ENCODE measurements around the gene ATRNL1. TPM values are rescaled to one million over a fixed set of nuclear protein-coding genes. Genes with fewer than 3 reads are reported as not detected.

The ATRNL1 gene
- total RNA-seq, 1 experiment from 2014 or later = not detected

- ChIA-PET POLR2A (ENCODE audit: unreplicated experiment) (no interaction called here), CTCF (no interaction called here)
- H3K9me3 ChIP-seq (ENCODE audit: low read length) = no peaks in the 10 kb centered on the region
- ATAC-seq = no peak
- no peaks in the 10 kb centered on the region for H3K79me2 ChIP-seq (ENCODE audit: low read length)
- no peak overlapping the region for H3K27ac ChIP-seq (ENCODE audit: low read length)
- H3K27me3 ChIP-seq (ENCODE audit: low read length) = 0 out of 2 replicates have a peak, but pooled peaks cover 7% of the 10 kb centered on the region
- no peaks in the 10 kb centered on the region for H3K9me2 ChIP-seq (replicated peaks; ENCODE audit: low read length)
- TF ChIP-seq, protein P1, sequence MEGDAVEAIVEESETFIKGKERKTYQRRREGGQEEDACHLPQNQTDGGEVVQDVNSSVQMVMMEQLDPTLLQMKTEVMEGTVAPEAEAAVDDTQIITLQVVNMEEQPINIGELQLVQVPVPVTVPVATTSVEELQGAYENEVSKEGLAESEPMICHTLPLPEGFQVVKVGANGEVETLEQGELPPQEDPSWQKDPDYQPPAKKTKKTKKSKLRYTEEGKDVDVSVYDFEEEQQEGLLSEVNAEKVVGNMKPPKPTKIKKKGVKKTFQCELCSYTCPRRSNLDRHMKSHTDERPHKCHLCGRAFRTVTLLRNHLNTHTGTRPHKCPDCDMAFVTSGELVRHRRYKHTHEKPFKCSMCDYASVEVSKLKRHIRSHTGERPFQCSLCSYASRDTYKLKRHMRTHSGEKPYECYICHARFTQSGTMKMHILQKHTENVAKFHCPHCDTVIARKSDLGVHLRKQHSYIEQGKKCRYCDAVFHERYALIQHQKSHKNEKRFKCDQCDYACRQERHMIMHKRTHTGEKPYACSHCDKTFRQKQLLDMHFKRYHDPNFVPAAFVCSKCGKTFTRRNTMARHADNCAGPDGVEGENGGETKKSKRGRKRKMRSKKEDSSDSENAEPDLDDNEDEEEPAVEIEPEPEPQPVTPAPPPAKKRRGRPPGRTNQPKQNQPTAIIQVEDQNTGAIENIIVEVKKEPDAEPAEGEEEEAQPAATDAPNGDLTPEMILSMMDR (conservative IDR thresholded peaks at IDR 0.05; ENCODE audit: low read depth, low read length) = no peak
- TF ChIP-seq EZH2 (IDR thresholded peaks at IDR 0.05; ENCODE audit: low read length, unreplicated experiment) = no peak
- no peaks in the 10 kb centered on the region for H3K36me3 ChIP-seq (ENCODE audit: low read depth, low read length)
- no peaks in the 10 kb centered on the region for H3K4me1 ChIP-seq (ENCODE audit: insufficient read depth, low read length)
- no TSS peak for BruUV-seq (replicated peaks)
- intact Hi-C loops (cut with micrococcal nuclease) = no loop called here
- no peak overlapping the region for H3K9ac ChIP-seq (ENCODE audit: low read length)
- H4K20me1 ChIP-seq (ENCODE audit: low read length) = no peaks in the 10 kb centered on the region
- no peak overlapping the region for H3K4me2 ChIP-seq (ENCODE audit: low read length)
- H3K4me3 ChIP-seq (ENCODE audit: low read length) = no peak overlapping the region
- H3F3A ChIP-seq (ENCODE audit: low read length, unreplicated experiment) = no peaks in the 10 kb centered on the region
- DNase-seq = no peak
- H2AFZ ChIP-seq (ENCODE audit: low read length) = no peak overlapping the region
These were observed 790.2 kb downstream of the ATRNL1 start for GRCh38 chr10:115883372-115883771.

DNA sequence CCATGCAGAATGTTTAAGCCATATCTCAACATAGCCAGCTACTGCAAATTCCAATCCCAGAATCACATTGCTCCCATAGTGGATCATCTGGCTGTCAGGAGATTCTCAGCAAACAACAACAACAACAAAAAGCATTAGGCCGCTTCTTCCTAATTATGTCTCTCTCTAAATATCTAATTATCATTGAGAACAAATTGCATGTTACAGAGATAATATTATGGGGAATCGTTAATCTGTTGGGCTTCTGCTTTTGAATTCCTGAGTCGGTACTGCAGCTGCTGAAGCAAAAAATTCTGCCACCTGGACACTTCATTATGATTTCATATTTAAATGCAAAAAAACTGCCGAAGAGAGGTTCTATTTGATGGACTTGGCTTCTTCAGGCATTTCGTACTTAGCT is 791.2 kb downstream of the ATRNL1 start:
- no peaks in the 10 kb centered on the region for H3K79me2 ChIP-seq (ENCODE audit: low read length)
- no peaks in the 10 kb centered on the region for H4K20me1 ChIP-seq (ENCODE audit: low read length)
- no peaks in the 10 kb centered on the region for H3K36me3 ChIP-seq (ENCODE audit: low read depth, low read length)
- ATAC-seq (no peak), DNase-seq (no peak)
- ChIA-PET CTCF (no interaction called here), POLR2A (ENCODE audit: unreplicated experiment) (no interaction called here)
- no peaks in the 10 kb centered on the region for H3K4me1 ChIP-seq (ENCODE audit: insufficient read depth, low read length)
- no TSS peak for BruUV-seq (replicated peaks)
- no peak overlapping the region for H3K9ac ChIP-seq (ENCODE audit: low read length)
- no peak overlapping the region for H2AFZ ChIP-seq (ENCODE audit: low read length)
- no peaks in the 10 kb centered on the region for H3F3A ChIP-seq (ENCODE audit: low read length, unreplicated experiment)
- H3K9me2 ChIP-seq (replicated peaks; ENCODE audit: low read length) = no peaks in the 10 kb centered on the region
- intact Hi-C loops (cut with micrococcal nuclease) = no loop called here
- 0 out of 2 replicates have a peak, but pooled peaks cover 7% of the 10 kb centered on the region for H3K27me3 ChIP-seq (ENCODE audit: low read length)
- no peak overlapping the region for H3K27ac ChIP-seq (ENCODE audit: low read length)
- no peak overlapping the region for H3K4me3 ChIP-seq (ENCODE audit: low read length)
- no peak for TF ChIP-seq EZH2 (IDR thresholded peaks at IDR 0.05; ENCODE audit: low read length, unreplicated experiment)
- no peak for TF ChIP-seq EZH2phosphoT487 (IDR thresholded peaks at IDR 0.05; ENCODE audit: borderline replicate concordance, low read length)
- TF ChIP-seq, protein P1 (conservative IDR thresholded peaks at IDR 0.05; ENCODE audit: low read depth, low read length) = no peak
- H3K4me2 ChIP-seq (ENCODE audit: low read length) = no peak overlapping the region
- no peaks in the 10 kb centered on the region for H3K9me3 ChIP-seq (ENCODE audit: low read length)

- no peaks in the 10 kb centered on the region for H3K4me1 ChIP-seq (ENCODE audit: insufficient read depth, low read length)
- H3K4me3 ChIP-seq (ENCODE audit: low read length) = no peak overlapping the region
- ChIA-PET CTCF (no interaction called here), POLR2A (ENCODE audit: unreplicated experiment) (no interaction called here)
- H3K4me2 ChIP-seq (ENCODE audit: low read length) = no peak overlapping the region
- no peaks in the 10 kb centered on the region for H3K36me3 ChIP-seq (ENCODE audit: low read depth, low read length)
- no TSS peak for BruUV-seq (replicated peaks)
- no peaks in the 10 kb centered on the region for H3K9me3 ChIP-seq (ENCODE audit: low read length)
- peaks cover 28% of the 10 kb centered on the region; the same call in 1 of the 2 replicates for H3K27me3 ChIP-seq (ENCODE audit: low read length)
- no peaks in the 10 kb centered on the region for H3K9me2 ChIP-seq (replicated peaks; ENCODE audit: low read length)
- intact Hi-C loops (cut with micrococcal nuclease) = no loop called here
- no peaks in the 10 kb centered on the region for H3F3A ChIP-seq (ENCODE audit: low read length, unreplicated experiment)
- H3K79me2 ChIP-seq (ENCODE audit: low read length) = no peaks in the 10 kb centered on the region
- no peak overlapping the region for H3K27ac ChIP-seq (ENCODE audit: low read length)
- TF ChIP-seq EZH2 (IDR thresholded peaks at IDR 0.05; ENCODE audit: low read length, unreplicated experiment) = no peak
- TF ChIP-seq, protein P1 (conservative IDR thresholded peaks at IDR 0.05; ENCODE audit: low read depth, low read length) = no peak
- no peak for TF ChIP-seq EZH2phosphoT487 (IDR thresholded peaks at IDR 0.05; ENCODE audit: borderline replicate concordance, low read length)
- DNase-seq (no peak), ATAC-seq (no peak)
- no peaks in the 10 kb centered on the region for H4K20me1 ChIP-seq (ENCODE audit: low read length)
- H2AFZ ChIP-seq (ENCODE audit: low read length) = no peak overlapping the region
- no peak overlapping the region for H3K9ac ChIP-seq (ENCODE audit: low read length)
These were observed 802.0 kb downstream of the ATRNL1 start for GRCh38 chr10:115895166-115895565.
